Ectodermal cell (in vitro differentiated cells): Measurements from ENCODE around the gene PSMA6.
"Not testable (repeated sequence)": the region's sequence is repeated elsewhere in the genome, so short reads cannot be mapped to it uniquely, and the experiment has no call there.

Experiments
- H3K27ac ChIP-seq: 2 replicates; pipeline ENCODE4 v1.7.0; 2013; ENCODE audit warnings: mild to moderate bottlenecking, low read depth, low read length; ENCODE audit not compliant: insufficient read depth, poor library complexity, severe bottlenecking
- H3K27me3 ChIP-seq: 2 replicates; pipeline ENCODE4 v1.7.0; 2013; ENCODE audit warnings: mild to moderate bottlenecking, low read length; ENCODE audit not compliant: insufficient read depth, control insufficient read depth, poor library complexity, severe bottlenecking
- H3K36me3 ChIP-seq: one replicate; pipeline ENCODE4 v1.7.0; 2013; ENCODE audit warnings: low read length; ENCODE audit not compliant: control insufficient read depth, insufficient read depth
- H3K4me1 ChIP-seq: one replicate; pipeline ENCODE4 v1.7.0; 2013; ENCODE audit warnings: low read length; ENCODE audit not compliant: control insufficient read depth, insufficient read depth
- H3K4me3 ChIP-seq: 2 replicates; pipeline ENCODE4 v1.7.0; 2013; ENCODE audit warnings: low read depth, low read length, control low read depth; ENCODE audit not compliant: insufficient read depth
- H3K9me3 ChIP-seq: 2 replicates; pipeline ENCODE4 v1.7.0; 2013; ENCODE audit warnings: mild to moderate bottlenecking, low read length, moderate library complexity; ENCODE audit not compliant: control insufficient read depth
- WGBS, 2 experiments: methylation state at CpG; one replicate each; pipeline ENCODE4 v1.1.7; 2013; ENCODE audit warnings: missing lambda C conversion rate in 2 of 2; 5-methylcytosine and 5-hydroxymethylcytosine counted together

Gene PSMA6

GRCh38 chr14:35336171-35336493 is 44.0 kb downstream of the PSMA6 start:
- not testable (repeated sequence) for H3K36me3 ChIP-seq, H3K9me3 ChIP-seq, H3K4me3 ChIP-seq, H3K27me3 ChIP-seq, H3K27ac ChIP-seq
- peaks cover 19% of the 10 kb centered on the region for H3K4me1 ChIP-seq
- 78 to 89% methylated on average over 3 of the region's 3 CpGs for WGBS, 2 experiments

GRCh38 chr14:35336494-35337268 is 44.5 kb downstream of the PSMA6 start:
- Histone ChIP-seq H3K27ac (no peak overlapping the region), H3K36me3 (no peaks in the 10 kb centered on the region), H3K4me1 (peaks cover 24% of the 10 kb centered on the region), H3K27me3 (no peaks in the 10 kb centered on the region), H3K4me3 (no peak overlapping the region), H3K9me3 (no peaks in the 10 kb centered on the region)
- 52 to 57% methylated on average over 28 of the region's 28 CpGs for WGBS, 2 experiments

- peaks cover 31% of the 10 kb centered on the region for H3K4me1 ChIP-seq
- H3K9me3 ChIP-seq, result no peaks in the 10 kb centered on the region
- H3K27me3 ChIP-seq, result no peaks in the 10 kb centered on the region
- 90% methylated on average over 10 of the region's 10 CpGs for WGBS, 2 experiments
- H3K27ac ChIP-seq, result no peak overlapping the region
- no peaks in the 10 kb centered on the region for H3K36me3 ChIP-seq
- no peak overlapping the region for H3K4me3 ChIP-seq
These were observed 45.4 kb downstream of the PSMA6 start for GRCh38 chr14:35337269-35338255.

- no peaks in the 10 kb centered on the region for H3K36me3 ChIP-seq
- H3K27ac ChIP-seq, result no peak overlapping the region
- no peaks in the 10 kb centered on the region for H3K9me3 ChIP-seq
- no peak overlapping the region for H3K4me3 ChIP-seq
- H3K4me1 ChIP-seq, result peaks cover 24% of the 10 kb centered on the region
- H3K27me3 ChIP-seq, result no peaks in the 10 kb centered on the region
- WGBS, 2 experiments, result 88 to 89% methylated on average over 16 of the region's 16 CpGs
These were observed 46.7 kb downstream of the PSMA6 start for GRCh38 chr14:35338731-35339405.

GRCh38 chr14:35339761-35340406 is 47.7 kb downstream of the PSMA6 start:
- Histone ChIP-seq H3K4me1 (peaks cover 24% of the 10 kb centered on the region), H3K27ac (no peak overlapping the region), H3K27me3 (no peaks in the 10 kb centered on the region), H3K4me3 (no peak overlapping the region), H3K36me3 (no peaks in the 10 kb centered on the region), H3K9me3 (no peaks in the 10 kb centered on the region)
- 91 to 94% methylated on average over 12 of the region's 12 CpGs for WGBS, 2 experiments

GRCh38 chr14:35340616-35341453 is 48.7 kb downstream of the PSMA6 start:
- no peaks in the 10 kb centered on the region for H3K27me3 ChIP-seq
- H3K4me1 ChIP-seq, result peaks cover 24% of the 10 kb centered on the region
- no peaks in the 10 kb centered on the region for H3K36me3 ChIP-seq
- H3K9me3 ChIP-seq, result no peaks in the 10 kb centered on the region
- WGBS, 2 experiments, result 87 to 92% methylated on average over 14 of the region's 14 CpGs
- H3K4me3 ChIP-seq, result no peak overlapping the region
- H3K27ac ChIP-seq, result no peak overlapping the region

GRCh38 chr14:35341454-35341750 is 49.2 kb downstream of the PSMA6 start:
- WGBS, 2 experiments, result 69 to 70% methylated on average over 4 of the region's 4 CpGs
- Histone ChIP-seq H3K4me1 (peaks cover 23% of the 10 kb centered on the region), H3K4me3 (no peak overlapping the region), H3K9me3 (no peaks in the 10 kb centered on the region), H3K27me3 (no peaks in the 10 kb centered on the region), H3K36me3 (no peaks in the 10 kb centered on the region), H3K27ac (no peak overlapping the region)

GRCh38 chr14:35341751-35342488 is 49.7 kb downstream of the PSMA6 start:
- Histone ChIP-seq H3K27ac (no peak overlapping the region), H3K9me3 (no peaks in the 10 kb centered on the region), H3K4me3 (no peak overlapping the region), H3K27me3 (no peaks in the 10 kb centered on the region), H3K4me1 (peaks cover 18% of the 10 kb centered on the region), H3K36me3 (no peaks in the 10 kb centered on the region)
- 67 to 69% methylated on average over 25 of the region's 25 CpGs for WGBS, 2 experiments

GRCh38 chr14:35342489-35343010 is 50.4 kb downstream of the PSMA6 start:
- no peaks in the 10 kb centered on the region for H3K27me3 ChIP-seq
- WGBS, 2 experiments, result 80 to 83% methylated on average over 8 of the region's 8 CpGs
- no peaks in the 10 kb centered on the region for H3K9me3 ChIP-seq
- H3K36me3 ChIP-seq, result no peaks in the 10 kb centered on the region
- H3K4me3 ChIP-seq, result no peak overlapping the region
- H3K4me1 ChIP-seq, result peaks cover 17% of the 10 kb centered on the region
- H3K27ac ChIP-seq, result no peak overlapping the region
